SHP77 treated with DMSO at 0.1 percent for 48 hours (cell line): ENCODE measurements around the gene COX7A2.
A peak's percentile ranks its signal among the peaks of the same experiment; 100 is the strongest.

Experiments
- DNase-seq: peaks from one replicate; lab custom pipeline; 2025; lab: John Stamatoyannopoulos, UW

The COX7A2 gene, protein sequence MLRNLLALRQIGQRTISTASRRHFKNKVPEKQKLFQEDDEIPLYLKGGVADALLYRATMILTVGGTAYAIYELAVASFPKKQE

DNA sequence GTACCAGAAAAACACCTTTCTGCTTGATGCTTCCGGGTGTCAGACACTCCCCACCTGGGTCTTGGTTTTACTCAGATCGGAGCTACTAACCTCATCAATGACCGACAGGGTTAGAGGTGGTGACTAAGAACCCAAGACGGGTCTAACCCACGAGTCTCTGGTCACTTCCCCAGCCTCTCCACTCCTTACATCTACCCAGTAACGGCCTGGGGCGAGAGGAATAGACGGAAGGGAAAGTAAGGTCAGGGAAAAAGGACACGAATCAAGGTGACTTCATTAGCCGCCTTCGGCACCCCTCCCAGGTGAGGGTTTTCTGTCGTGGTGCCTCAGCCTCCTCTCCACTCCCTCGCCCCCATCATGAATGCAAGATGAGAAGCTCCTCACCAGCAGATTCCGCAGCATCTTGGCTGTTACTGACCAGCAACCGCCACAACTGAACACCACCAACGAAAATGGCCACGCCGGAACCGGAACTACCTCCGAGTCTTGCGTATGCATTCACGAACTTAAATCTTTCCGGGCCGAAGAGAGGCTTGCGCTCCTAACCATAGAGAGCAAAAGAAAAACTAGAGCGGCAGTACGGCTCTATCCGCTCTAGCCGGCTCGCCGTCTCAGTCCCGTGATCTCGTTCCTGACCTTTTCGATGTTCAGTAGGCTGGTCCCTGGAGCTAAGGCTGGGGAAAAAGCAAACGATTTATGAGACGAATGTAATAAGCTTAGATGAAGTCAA is at the start of gene COX7A2:
TSS of gene COX7A2 (minus strand) at position 469 of the 730 bp plus-strand sequence. CDS start at position 402, 67 bp downstream.
- peak; percentile 94 for DNase-seq

GRCh38 chr6:75292555-75292954 is 49.0 kb upstream of the COX7A2 start:
- DNase-seq, result no peak

GRCh38 chr6:75291744-75292143 is 48.1 kb upstream of the COX7A2 start:
- no peak for DNase-seq

DNA sequence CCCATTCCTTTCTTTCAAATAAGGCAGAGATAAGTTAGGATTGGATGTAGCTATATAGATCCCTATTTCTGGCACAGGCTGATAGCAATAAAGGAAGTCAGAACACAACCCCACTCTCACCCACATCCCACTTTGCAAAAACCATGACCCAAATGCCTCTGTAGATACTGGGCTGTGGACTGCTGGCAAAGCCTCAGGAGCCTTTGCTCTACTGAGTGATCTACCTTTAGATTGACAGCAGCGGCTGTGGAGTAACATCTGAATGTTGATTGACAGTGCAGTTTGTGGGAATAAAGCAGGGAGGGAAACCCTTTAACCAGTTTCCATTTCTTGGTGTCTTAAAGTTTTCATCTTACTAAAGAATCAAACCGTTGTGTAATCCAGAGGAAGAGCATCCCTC is 47.7 kb upstream of the COX7A2 start:
- no peak for DNase-seq

- no peak for DNase-seq
Observed at GRCh38 chr6:75290136-75290945, 46.7 kb upstream of the COX7A2 start.

GRCh38 chr6:75288023-75288422 is 44.4 kb upstream of the COX7A2 start:
- DNase-seq, result no peak

GRCh38 chr6:75287424-75287823 is 43.8 kb upstream of the COX7A2 start:
- no peak for DNase-seq

GRCh38 chr6:75286955-75287354 is 43.4 kb upstream of the COX7A2 start:
- DNase-seq, result no peak

GRCh38 chr6:75285283-75285639 is 41.7 kb upstream of the COX7A2 start:
- no peak for DNase-seq

GRCh38 chr6:75284632-75285282 is 41.2 kb upstream of the COX7A2 start, which contains the start of gene TMEM30A:
Gene TMEM30A, minus strand, starts transcription at chr6:75284792. Its CDS starts 154 bp downstream, at chr6:75284638.
- DNase-seq, result peak; percentile 95

DNA sequence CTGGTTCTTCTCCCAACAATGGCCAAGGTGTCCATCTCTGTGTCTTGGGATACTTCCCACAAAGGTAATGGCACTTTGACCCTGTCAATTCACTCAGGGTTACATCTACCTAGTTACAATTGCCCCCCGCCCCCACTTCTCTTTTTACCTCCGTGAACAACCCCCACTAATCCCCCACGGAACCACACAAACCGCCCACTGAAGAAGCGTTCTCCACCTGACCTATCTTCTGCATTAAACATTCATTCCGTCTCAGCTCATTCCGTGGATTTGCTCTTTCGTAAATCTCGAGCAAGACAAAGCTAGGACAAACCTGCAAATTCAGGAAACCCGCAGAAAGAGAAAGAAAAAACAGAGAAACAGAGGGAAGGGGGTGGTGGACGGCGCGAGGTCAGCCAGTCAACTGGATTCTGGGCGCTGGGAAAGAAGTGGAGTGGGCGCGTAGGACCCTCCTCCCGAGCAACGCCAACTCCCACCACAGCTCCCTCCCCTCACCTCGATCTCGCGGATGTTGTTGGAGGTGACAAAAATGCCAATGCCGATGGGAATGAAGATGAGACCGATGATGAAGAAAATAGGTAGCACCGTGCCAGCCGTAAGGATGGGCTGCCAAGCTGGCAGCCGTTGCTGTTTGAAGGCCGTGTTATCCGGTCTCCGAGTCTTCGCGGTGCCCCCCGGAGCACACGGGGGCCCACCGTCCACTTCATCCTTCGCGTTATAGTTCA is 40.5 kb upstream of the COX7A2 start:
- no peak for DNase-seq

DNA sequence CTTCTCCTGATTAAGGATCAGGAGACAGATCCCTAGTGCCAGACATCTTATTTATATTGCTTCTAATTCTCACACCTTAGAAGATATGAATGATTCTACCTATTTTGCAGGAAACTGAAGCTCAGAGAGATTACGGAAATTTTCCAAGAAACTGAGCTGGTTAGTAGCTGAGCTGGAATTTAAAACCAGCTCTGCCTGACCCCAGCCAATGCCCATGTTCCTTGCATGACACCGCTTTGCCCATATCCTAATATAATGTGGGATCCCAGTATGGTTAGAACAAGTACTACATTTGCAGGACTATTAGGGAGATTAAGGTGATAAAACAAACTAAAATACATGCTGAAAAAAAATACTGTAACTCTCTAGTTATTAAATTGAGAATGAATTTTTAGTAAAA is 39.1 kb upstream of the COX7A2 start:
- no peak for DNase-seq

GRCh38 chr6:75281653-75282052 is 38.1 kb upstream of the COX7A2 start:
- no peak for DNase-seq

DNA sequence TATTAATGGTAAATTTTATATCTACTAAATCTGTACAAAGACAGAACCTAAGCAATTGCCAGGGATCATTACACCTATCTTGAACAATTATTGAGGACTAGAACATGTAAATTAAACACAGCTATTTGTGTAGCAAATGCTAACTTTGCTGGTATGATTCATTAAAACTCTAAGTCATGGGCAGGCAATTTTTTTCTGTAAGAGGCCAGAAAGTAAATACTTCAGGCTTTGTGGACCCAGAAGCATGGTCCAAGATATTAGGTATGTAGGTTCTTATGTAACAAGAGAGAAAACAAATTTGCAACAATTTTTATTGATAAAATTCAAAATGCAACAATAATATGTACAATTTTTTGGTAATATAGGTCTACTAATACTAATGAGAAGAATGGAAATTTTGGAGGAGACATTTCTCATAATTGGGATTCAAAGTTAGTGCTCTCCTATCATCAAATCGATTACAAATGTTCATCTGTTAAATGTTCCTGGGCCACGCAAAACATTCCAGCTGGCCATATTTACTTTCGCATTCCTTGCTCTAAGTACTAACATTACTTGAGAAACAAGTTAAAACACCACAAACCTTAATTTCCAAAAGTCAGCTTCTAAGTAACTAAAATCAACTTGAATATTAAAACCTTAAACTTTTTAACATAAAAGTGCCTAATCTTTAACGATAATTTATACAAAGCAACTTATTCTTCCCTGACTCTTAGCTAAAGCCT is 36.7 kb upstream of the COX7A2 start:
- DNase-seq, result no peak

- DNase-seq, result no peak
Observed at GRCh38 chr6:75279418-75279817, 35.8 kb upstream of the COX7A2 start.

- DNase-seq, result no peak
Observed at GRCh38 chr6:75278474-75279077, 35.0 kb upstream of the COX7A2 start.

- DNase-seq, result no peak
Observed at GRCh38 chr6:75275067-75275466, 31.5 kb upstream of the COX7A2 start.

GRCh38 chr6:75273009-75273408 is 29.4 kb upstream of the COX7A2 start:
- no peak for DNase-seq

- no peak for DNase-seq
Observed at GRCh38 chr6:75272145-75272840, 28.7 kb upstream of the COX7A2 start.

- DNase-seq, result no peak
Observed at GRCh38 chr6:75268988-75269354, 25.4 kb upstream of the COX7A2 start.
